Right lobe of liver (tissue), 6 donors: ENCODE data around the gene CAMKK2. TPM values are rescaled to one million over a fixed set of nuclear protein-coding genes. Genes with fewer than 3 reads are reported as not detected.

ENCODE experiments used
- ATAC-seq, 4 donors: fragments of 200-7000 bp; cut with Tn5 transposase; one replicate each; pipeline ENCODE4 v1.9.1; 2020; ENCODE audit warnings: mild to moderate bottlenecking in 4 of 4, moderate library complexity in 4 of 4
- DNase-seq, 3 donors: peaks; one replicate each; pipeline ENCODE4 v3.0.0-alpha.2; 2020
- H3K27ac ChIP-seq, 3 donors: fragments of 200-600 bp; one replicate each; pipeline ENCODE4 v1.8.0; 2022
- H3K27me3 ChIP-seq, 2 donors: fragments of 200-600 bp; one replicate each; pipeline ENCODE4 v1.8.0; 2022
- H3K36me3 ChIP-seq, 4 donors: fragments of 200-600 bp; sonication (generic) in 1 of 4; one replicate each; pipeline versions ENCODE4 v1.5.1 to v1.8.0; 2017 to 2022; ENCODE audit warnings: control low read depth in 1 of 4
- H3K4me1 ChIP-seq, 4 donors: fragments of 200-600 bp; sonication (generic) in 1 of 4; one replicate each; pipeline versions ENCODE4 v1.5.1 to v1.8.0; 2017 to 2022; ENCODE audit warnings: control low read depth in 1 of 4
- H3K4me3 ChIP-seq, 3 donors: fragments of 200-600 bp; one replicate each; pipeline ENCODE4 v1.8.0; 2022
- H3K9me3 ChIP-seq, 4 donors: fragments of 200-600 bp; sonication (generic) in 1 of 4; one replicate each; pipeline versions ENCODE4 v1.5.1 to v1.8.0; 2017 to 2022; ENCODE audit warnings: control low read depth in 1 of 4
- CTCF ChIP-seq, 4 donors: fragments of 200-600 bp in 3 of 4; fragments of 450-650 bp in 1 of 4; IDR thresholded peaks; one replicate each; pipeline versions ENCODE4 v1.5.1 to v1.8.0; 2016 to 2022; ENCODE audit warnings: antibody characterized with exemption in 4 of 4, mild to moderate bottlenecking in 2 of 4
- POLR2A ChIP-seq: fragments of 450-650 bp; IDR thresholded peaks from one replicate; pipeline ENCODE4 v1.6.1; 2017; ENCODE audit warnings: antibody characterized with exemption, mild to moderate bottlenecking
- WGBS: methylation state at CpG from one replicate; pipeline ENCODE4 v1.1.6; 2018; ENCODE audit warnings: low coverage, low lambda C conversion rate; ENCODE audit not compliant: insufficient coverage; ENCODE audit errors: missing lambda C conversion rate; 5-methylcytosine and 5-hydroxymethylcytosine counted together
- intact Hi-C, 2 donors: fragments of 100-400 bp; cut with DNase I; formaldehyde crosslinking; loops; one replicate each; pipeline versions ENCODE4 v1.11.2 to v1.14.1; 2022
- long read RNA-seq: library from polyadenylated mRNA; unstranded; transcript quantifications from one replicate; pipeline ENCODE4 v2.0.0, GENCODE V29; 2019
- total RNA-seq, 6 experiments: library from RNA; depleted of rRNA in 2 of 6; stranded (reverse); fragments of >200 nt in 2 of 6; fragmentation: NEBNext Ultra II Directional in 3 of 6; extraction: Animal tissue kit (Norgen Biotek cat#: 25700) in 3 of 6; gene quantifications; one replicate each; pipeline versions ENCODE4 v1.1.0 to v1.2.4, GENCODE V29; 2016 to 2023
- donor health status: DM: no; HTN: yes; CAD: no.
- donor health status: DM: no; HTN: no; CAD: no.
- donor health status: DM: no; HTN: no; CAD: no.
- donor health status: DM: no; HTN: yes; CAD: no.
- donor health status: DM: no; HTN: yes; CAD: no.

The CAMKK2 gene
- 10 to 100 TPM; 20.6 to 31.8 (median 24.1) TPM for total RNA-seq
- long read RNA-seq, partial matches to known transcripts = 0 of 4 reads
- long read RNA-seq, other reads (novel, unspliced or antisense) = 3 of 4 reads

- H3K4me1 ChIP-seq = peaks cover 0 to 20% (median 6%) of the 10 kb centered on the region in 4 donors
- H3K36me3 ChIP-seq = no peaks in the 10 kb centered on the region
- WGBS = 0% methylated on average over 22 of the region's 104 CpGs
- intact Hi-C loops = no loop called here
- TF ChIP-seq CTCF (IDR thresholded peaks at IDR 0.05) = peak in 3 of 4 donors; percentile 13 to 30 (median 28)
- TF ChIP-seq POLR2A = peak; percentile 47
- peak within 1 kb of the TSS; percentile 93 to 98 (median 98) for H3K4me3 ChIP-seq
- peak; percentile 86 to 93 (median 90) for ATAC-seq
- H3K9me3 ChIP-seq = no peaks in the 10 kb centered on the region
- DNase-seq = peak; percentile 87 to 88 (median 88)
- no peaks in the 10 kb centered on the region for H3K27me3 ChIP-seq
- peak within 1 kb of the TSS; percentile 84 to 97 (median 92) for H3K27ac ChIP-seq
Measured at GRCh38 chr12:121296618-121297434, at the start of gene CAMKK2. Gene CAMKK2 (minus strand): TSS chr12:121296709. CDS start chr12:121274526, 22,183 bp downstream.

GRCh38 chr12:121345151-121345815 lies 48.8 kb upstream of the CAMKK2 start:
- WGBS = 51% methylated on average over 2 of the region's 4 CpGs
- DNase-seq (no peak), ATAC-seq (no peak)
- intact Hi-C loops = no loop called here
- Histone ChIP-seq H3K27ac (no peak overlapping the region), H3K27me3 (no peaks in the 10 kb centered on the region), H3K4me3 (no peak overlapping the region), H3K36me3 (peaks cover 0 to 57% (median 33%) of the 10 kb centered on the region in 4 donors), H3K9me3 (no peaks in the 10 kb centered on the region), H3K4me1 (no peaks in the 10 kb centered on the region)
- TF ChIP-seq CTCF (IDR thresholded peaks at IDR 0.05) (no peak), POLR2A (no peak)

DNA sequence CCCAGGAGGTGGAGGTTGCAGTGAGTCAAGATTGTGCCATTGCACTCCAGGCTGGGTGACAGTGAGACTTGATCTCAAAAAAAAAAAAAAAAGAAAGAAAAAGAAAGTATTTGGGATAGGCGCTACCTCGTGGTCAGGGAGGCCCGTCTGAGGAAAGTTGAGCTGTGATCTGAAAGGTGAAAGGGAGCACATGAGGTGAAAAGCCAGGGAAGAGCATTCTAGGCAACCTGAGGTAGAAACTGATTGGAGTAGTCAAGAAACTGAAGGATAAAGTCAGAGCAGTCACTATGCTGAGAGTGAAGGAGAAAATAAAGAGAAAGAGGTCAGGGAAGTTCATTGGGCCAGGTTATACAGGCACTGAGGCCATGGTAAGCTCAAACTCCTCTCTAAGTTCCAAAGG lies 48.0 kb upstream of the CAMKK2 start:
- Histone ChIP-seq H3K27me3 (no peaks in the 10 kb centered on the region), H3K4me1 (no peaks in the 10 kb centered on the region), H3K4me3 (no peak overlapping the region), H3K27ac (no peak overlapping the region), H3K36me3 (peaks cover 0 to 57% (median 33%) of the 10 kb centered on the region in 4 donors), H3K9me3 (no peaks in the 10 kb centered on the region)
- WGBS = 95% methylated on average over 3 of the region's 3 CpGs
- TF ChIP-seq POLR2A (no peak), CTCF (IDR thresholded peaks at IDR 0.05) (no peak)
- intact Hi-C loops = no loop called here
- ATAC-seq = no peak
- DNase-seq = no peak

DNA sequence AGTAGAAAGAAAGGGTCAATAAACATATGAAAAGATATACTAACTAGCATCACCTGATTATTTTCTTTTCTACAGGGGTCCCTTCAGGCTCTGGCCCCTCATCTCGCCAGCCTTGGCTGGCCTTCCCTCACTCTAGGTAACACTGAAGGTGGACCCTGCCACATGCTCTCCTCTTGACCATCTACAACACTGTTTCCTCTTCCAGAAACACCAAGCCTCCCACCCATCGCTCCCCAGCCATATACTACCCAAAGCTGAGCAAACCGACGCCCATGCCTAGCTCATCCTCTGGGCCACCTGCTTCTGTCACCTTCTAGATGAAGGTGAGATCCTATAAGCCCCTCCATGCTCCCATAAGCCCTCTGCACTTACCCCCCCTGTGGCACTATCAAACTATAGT lies 40.9 kb upstream of the CAMKK2 start:
- TF ChIP-seq CTCF (IDR thresholded peaks at IDR 0.05) (no peak), POLR2A (no peak)
- Histone ChIP-seq H3K4me3 (no peak overlapping the region), H3K27me3 (no peaks in the 10 kb centered on the region), H3K36me3 (peaks cover 0 to 47% (median 16%) of the 10 kb centered on the region in 4 donors), H3K9me3 (no peaks in the 10 kb centered on the region), H3K4me1 (peaks cover 0 to 4% (median 0%) of the 10 kb centered on the region in 4 donors), H3K27ac (no peak overlapping the region)
- WGBS = 98% methylated on average over 4 of the region's 4 CpGs
- ATAC-seq (peak in 1 of 4 donors; percentile 25), DNase-seq (peak in 1 of 3 donors; percentile 29)
- intact Hi-C loops = no loop called here
